Subcutaneous adipose tissue (tissue), 4 donors: ENCODE measurements around the gene FBXO21. TPM values are rescaled to one million over a fixed set of nuclear protein-coding genes. Genes with fewer than 3 reads are reported as not detected.

Experiments
- total RNA-seq, 4 donors: library from RNA; depleted of rRNA; stranded (reverse); fragments of >200 nt; gene quantifications; one replicate each; pipeline ENCODE4 v1.1.0, GENCODE V29; 2016
- TF ChIP-seq, protein P1 (sequence below): fragments of 450-650 bp; IDR thresholded peaks from one replicate; pipeline ENCODE4 v1.5.1; 2016; ENCODE audit warnings: low read depth, mild to moderate bottlenecking, control low read depth, antibody characterized with exemption, moderate library complexity

FBXO21 gene
- total RNA-seq, 4 donors from 2014 or later = 23.8 to 71.4 (median 30.8) TPM

DNA sequence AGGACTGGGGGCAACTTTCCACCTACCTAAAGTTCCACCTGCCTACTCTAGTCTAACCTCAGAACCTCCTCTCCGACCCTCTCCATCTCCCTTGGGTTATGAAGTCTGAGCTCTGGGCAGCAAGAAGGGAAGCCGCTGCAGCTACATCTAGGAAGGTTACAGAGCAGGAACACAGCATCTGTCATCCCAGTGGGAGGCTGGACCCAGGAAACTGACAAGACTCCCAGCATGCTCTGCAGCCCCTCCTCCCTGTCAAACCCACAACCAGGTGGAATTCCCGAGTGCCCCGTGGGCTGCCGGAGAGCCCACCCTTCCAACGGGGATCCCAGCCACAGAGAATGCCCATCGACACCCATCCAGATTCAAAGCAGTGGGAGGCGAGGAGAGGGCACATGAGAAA, 93.1 kb downstream of the FBXO21 start:
- TF ChIP-seq, protein P1, sequence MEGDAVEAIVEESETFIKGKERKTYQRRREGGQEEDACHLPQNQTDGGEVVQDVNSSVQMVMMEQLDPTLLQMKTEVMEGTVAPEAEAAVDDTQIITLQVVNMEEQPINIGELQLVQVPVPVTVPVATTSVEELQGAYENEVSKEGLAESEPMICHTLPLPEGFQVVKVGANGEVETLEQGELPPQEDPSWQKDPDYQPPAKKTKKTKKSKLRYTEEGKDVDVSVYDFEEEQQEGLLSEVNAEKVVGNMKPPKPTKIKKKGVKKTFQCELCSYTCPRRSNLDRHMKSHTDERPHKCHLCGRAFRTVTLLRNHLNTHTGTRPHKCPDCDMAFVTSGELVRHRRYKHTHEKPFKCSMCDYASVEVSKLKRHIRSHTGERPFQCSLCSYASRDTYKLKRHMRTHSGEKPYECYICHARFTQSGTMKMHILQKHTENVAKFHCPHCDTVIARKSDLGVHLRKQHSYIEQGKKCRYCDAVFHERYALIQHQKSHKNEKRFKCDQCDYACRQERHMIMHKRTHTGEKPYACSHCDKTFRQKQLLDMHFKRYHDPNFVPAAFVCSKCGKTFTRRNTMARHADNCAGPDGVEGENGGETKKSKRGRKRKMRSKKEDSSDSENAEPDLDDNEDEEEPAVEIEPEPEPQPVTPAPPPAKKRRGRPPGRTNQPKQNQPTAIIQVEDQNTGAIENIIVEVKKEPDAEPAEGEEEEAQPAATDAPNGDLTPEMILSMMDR = no peak

- TF ChIP-seq, protein P1 = no peak
Observed at GRCh38 chr12:117096501-117097042, 93.7 kb downstream of the FBXO21 start.

DNA sequence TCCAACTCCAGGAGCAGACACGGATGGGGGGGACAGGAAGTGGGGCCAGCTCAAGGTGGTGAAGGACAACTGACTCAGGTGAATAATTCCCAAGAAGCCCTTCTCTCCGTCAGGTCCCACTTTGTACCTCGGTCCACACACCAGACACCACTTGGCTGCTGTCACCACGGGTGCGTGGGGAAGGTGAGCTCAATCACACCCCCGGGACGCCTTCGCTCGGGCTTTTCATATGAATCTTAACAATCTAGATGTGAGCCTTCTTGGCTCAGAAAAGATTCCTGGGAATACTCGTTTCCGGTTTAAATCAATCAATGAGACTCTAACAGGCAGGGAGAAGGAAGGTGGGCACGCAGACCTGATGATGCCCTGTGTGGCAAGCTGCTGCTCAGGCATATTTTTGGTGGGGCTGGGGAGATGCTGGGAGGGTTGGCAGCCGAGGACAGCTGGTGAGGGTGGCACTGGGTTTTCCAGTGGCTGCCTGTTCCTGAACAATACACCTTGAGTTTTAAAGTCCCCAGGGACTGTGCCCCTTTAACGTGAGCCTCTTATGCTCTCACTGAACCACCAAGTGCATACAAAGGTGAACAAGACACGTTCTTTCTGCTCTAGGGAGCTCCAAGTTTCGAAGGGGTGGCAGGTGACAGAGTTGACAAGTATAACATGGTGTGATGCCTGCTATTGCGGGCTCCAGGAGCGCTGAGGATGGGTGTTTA, 96.2 kb downstream of the FBXO21 start:
- TF ChIP-seq, protein P1 = no peak

DNA sequence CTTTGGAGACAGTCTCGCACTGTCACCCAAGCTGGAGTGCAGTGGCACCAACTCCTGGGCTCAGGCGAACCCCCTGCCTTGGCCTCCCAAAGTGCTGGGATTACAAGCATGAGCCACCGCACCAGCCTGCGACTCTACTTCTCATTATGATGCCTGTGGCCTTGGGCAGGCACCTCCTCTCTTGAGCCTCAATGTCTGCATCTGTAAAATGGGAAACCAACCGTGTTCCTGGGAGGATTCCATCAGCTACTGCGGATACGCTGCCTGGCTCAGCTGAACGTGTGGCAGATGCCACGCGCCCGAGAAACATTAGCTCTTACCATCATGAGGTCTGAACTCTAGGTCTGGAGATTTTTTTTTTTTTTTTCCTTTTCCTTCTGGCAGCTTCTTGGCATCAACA, 96.8 kb downstream of the FBXO21 start:
- TF ChIP-seq, protein P1 = no peak

DNA sequence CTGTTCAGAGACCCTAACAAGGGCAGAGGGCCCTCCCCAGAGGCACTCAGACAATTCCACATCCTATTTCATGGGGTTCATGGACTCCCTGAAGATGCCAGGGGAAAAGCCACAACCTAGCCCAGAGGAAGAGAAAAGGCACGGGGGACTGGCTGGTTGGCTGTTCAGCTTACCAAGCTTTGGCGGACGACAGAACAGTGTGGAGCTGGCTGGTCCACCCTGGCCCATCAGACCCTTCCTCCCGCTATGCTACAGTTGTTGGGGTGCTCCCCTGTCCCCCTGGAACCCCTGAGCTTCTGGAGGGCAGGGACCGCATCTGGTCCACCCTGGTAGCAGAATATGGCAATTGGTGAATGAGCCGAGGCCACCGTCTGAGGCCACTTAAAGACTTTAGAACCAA, 97.4 kb downstream of the FBXO21 start:
- TF ChIP-seq, protein P1 = no peak

- TF ChIP-seq, protein P1 = no peak
Observed at GRCh38 chr12:117092511-117092780, 97.8 kb downstream of the FBXO21 start.

Other genes starting within 250 kb of the FBXO21 start
- 10 to 100 TPM in 1 of 4 donors, 1 to 10 TPM in 3; 2.2 to 17.9 (median 4.0) TPM for gene TESC, start 91.1 kb downstream of the FBXO21 start, total RNA-seq
- gene NOS1, start 171.2 kb upstream of the FBXO21 start, total RNA-seq = not detected